Muscle of arm (tissue), 12 donors: ENCODE measurements around the gene SVEP1. TPM values are rescaled to one million over a fixed set of nuclear protein-coding genes. Genes with fewer than 3 reads are reported as not detected.

Experiments used
- DNase-seq: peaks from one replicate; pipeline ENCODE4 v3.0.0-alpha.2; 2013
- polyA plus RNA-seq, 12 donors: library from polyadenylated mRNA; unstranded; fragments of 120-200 nt; gene quantifications; one replicate each; pipeline ENCODE4 v1.2.1, GENCODE V29; 2013; ENCODE audit not compliant: insufficient read length in 12 of 12

Gene SVEP1
- polyA plus RNA-seq, 12 donors = 15.1 to 40.3 (median 23.7) TPM; not detected in 1

DNA sequence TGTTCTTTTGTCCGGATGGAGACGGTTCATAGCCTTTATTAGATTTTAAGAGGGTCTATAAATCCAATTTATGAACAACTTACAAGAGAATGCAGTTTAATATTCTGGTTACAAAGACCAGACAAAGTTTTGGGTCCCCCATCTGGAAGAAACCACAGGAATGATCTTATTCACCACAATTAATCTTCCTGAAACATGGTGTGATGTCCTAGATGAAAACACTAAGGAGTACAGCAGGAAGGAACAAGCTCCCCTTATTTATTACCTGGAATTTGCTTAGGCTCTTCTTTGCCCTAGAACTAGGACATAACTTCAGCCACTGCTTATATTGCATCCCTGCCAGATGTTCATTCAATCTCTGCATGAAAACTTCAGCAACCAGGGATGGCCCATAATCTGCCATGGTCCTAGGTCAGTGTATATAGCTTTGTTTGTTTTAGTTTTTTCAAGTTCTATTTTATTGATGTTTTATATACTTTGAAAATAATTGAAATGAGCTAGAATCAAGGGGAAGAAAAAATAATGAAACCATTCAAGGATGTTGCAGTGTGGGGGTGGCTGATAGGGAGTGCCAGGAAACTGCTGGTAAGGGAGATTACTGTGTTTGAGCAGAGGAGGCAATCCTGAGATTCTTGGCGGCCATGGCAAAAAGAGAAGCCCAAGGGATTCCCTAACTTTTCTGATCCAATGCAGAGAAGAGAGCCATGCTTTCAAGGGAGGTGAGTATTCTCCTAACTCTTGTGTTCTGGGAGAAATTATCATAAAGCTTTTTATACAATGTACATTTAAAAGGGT is 258.7 kb downstream of the SVEP1 start:
- DNase-seq = no peak

DNA sequence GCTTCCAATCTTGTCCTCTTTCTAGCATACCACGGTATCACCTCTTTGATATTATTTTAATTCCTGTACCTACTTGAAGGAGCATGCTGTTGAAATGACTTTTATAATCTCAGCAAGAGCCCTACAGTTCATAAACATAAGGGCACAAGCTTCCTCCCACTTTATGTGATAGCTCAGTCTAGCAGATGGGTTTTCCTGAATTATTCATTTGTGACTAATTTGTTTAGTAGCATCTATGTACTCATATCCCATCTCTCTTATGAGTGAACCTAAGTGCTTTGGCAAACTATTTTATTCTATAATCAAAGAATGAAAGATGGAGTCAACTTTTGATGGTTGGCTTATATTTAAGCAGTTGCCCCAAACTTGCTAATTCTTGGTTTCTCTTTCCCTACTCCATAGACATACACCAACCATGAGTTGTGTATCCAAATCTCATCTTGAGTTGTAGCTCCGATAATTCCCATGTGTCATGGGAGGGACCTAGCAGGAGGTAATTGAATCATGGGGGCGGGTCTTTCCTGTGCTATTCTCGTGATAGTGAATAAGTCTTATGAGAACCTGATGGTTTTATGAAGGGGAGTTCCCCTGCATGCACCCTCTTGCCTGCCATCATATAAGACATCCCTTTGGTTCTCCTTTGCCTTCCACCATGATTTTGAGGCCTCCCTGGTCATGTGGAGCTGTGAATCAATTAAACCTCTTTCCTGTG is 259.6 kb downstream of the SVEP1 start:
- no peak for DNase-seq

DNA sequence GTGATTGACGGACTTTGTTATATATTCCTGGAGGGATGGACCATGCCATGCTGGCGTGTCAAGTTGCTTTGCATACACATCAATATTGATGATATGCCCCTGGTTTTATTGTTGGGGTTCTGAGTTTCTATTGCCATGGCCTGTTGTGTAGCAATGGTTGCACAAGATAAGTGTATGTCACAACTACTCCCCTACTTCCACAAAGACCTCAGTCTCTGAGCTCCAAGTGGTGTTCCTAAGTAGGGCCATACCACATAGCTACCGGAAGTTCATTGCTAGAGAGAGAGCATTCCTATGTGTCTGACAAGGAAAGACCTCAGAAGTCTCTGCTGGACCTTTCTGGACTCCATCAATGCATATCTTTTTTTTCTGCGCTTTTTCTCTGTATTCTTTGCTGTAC is 261.6 kb downstream of the SVEP1 start:
- no peak for DNase-seq

DNA sequence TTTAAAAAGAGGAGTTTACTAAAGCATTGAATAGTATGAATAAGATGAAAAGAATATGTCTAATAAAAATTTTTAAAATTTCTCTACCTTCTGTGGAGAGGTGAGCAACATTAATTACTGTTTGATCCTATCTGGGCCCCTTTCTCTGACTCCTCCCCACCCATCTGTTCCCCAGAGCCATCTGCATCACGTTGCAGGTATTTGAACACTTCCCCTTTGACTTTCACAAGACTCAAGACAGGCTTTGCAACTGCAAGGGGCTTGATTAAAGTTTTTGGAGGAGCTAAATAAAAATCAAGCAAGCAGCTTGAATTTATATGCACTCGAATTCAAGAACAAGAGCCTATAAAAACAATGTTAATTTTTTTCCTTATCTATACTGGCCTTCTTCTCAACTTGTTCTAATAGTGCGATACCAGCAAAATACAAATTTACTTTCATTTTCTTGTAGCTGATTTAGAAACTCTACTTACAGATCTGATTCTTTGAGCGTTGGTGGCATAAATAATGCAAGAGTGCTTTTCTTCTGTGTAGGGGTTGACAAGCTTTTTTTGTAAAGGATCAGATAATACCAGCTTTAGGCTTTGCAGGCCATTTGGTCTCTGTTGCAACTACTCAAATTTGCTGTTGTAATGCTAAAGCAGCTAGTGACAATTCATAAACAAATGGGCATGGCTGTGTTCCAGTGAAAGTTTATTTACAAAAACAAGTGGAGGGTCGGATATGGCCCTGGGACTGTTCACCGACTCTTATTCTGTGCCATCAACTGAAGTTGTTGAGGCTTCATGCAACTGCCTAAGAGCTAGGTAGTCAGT is 263.1 kb downstream of the SVEP1 start:
- no peak for DNase-seq

Other genes with a start within 250 kb of the SVEP1 start
- not detected for gene TXNDC8, start 241.9 kb downstream of the SVEP1 start, polyA plus RNA-seq
- 10 to 100 TPM in 9 of 12 donors, 1 to 10 TPM in 2, not detected in 1; 5.0 to 22.2 (median 15.2) TPM for gene MUSK, start 89.0 kb upstream of the SVEP1 start, polyA plus RNA-seq